ENCODE measurements around the gene SLC2A4. TPM values are rescaled to one million over a fixed set of nuclear protein-coding genes. Genes with fewer than 3 reads are reported as not detected.

SLC2A4 gene
- total RNA-seq, 1 experiment from 2014 or later = 0.48 TPM

Other genes with a start within 250 kb of the SLC2A4 start
- 6.9 to 9.1 TPM (median 8.2 TPM) in 5 replicates for gene SLC16A13, start 245.7 kb upstream of the SLC2A4 start, total RNA-seq (2022; extraction: Qiagen RNA extraction; ENCODE audit: low read depth)
- not detected in 5 replicates for gene SLC16A11, start 237.6 kb upstream of the SLC2A4 start, total RNA-seq (2022; extraction: Qiagen RNA extraction; ENCODE audit: low read depth)
- gene CLEC10A, start 201.5 kb upstream of the SLC2A4 start, total RNA-seq (2022; extraction: Qiagen RNA extraction; ENCODE audit: low read depth) = not detected in 5 replicates
- 0.10 to 0.35 TPM in 2 of 5 replicates, not detected in the others for gene ASGR2, start 166.9 kb upstream of the SLC2A4 start, total RNA-seq (2022; extraction: Qiagen RNA extraction; ENCODE audit: low read depth)
- gene ASGR1, start 102.3 kb upstream of the SLC2A4 start, total RNA-seq (2022; extraction: Qiagen RNA extraction; ENCODE audit: low read depth) = 0.78 to 1.4 TPM (median 0.87 TPM) in 5 replicates
- 4.8 to 8.2 TPM (median 6.7 TPM) in 5 replicates for gene DLG4, start 61.9 kb upstream of the SLC2A4 start, total RNA-seq (2022; extraction: Qiagen RNA extraction; ENCODE audit: low read depth)
- gene ACADVL, start 61.8 kb upstream of the SLC2A4 start, total RNA-seq (2022; extraction: Qiagen RNA extraction; ENCODE audit: low read depth) = 328 to 426 TPM (median 419 TPM) in 5 replicates
- gene DVL2, start 47.2 kb upstream of the SLC2A4 start, total RNA-seq (2022; extraction: Qiagen RNA extraction; ENCODE audit: low read depth) = 31.8 to 38.4 TPM (median 37.3 TPM) in 5 replicates
- 80.8 to 113 TPM (median 94.7 TPM) in 5 replicates for gene PHF23, start 42.3 kb upstream of the SLC2A4 start, total RNA-seq (2022; extraction: Qiagen RNA extraction; ENCODE audit: low read depth)
- gene GABARAP, start 39.3 kb upstream of the SLC2A4 start, total RNA-seq (2022; extraction: Qiagen RNA extraction; ENCODE audit: low read depth) = 629 to 795 TPM (median 688 TPM) in 5 replicates
- gene CTDNEP1, start 30.0 kb upstream of the SLC2A4 start, total RNA-seq (2022; extraction: Qiagen RNA extraction; ENCODE audit: low read depth) = 209 to 247 TPM (median 236 TPM) in 5 replicates
- gene ELP5, start 29.5 kb upstream of the SLC2A4 start, total RNA-seq (2022; extraction: Qiagen RNA extraction; ENCODE audit: low read depth) = 124 to 134 TPM (median 126 TPM) in 5 replicates
- 1.7 to 2.5 TPM (median 2.1 TPM) in 5 replicates for gene CLDN7, start 19.2 kb upstream of the SLC2A4 start, total RNA-seq (2022; extraction: Qiagen RNA extraction; ENCODE audit: low read depth)
- 0.22 to 0.91 TPM (median 0.52 TPM) in 5 replicates for gene YBX2, start 12.9 kb downstream of the SLC2A4 start, total RNA-seq (2022; extraction: Qiagen RNA extraction; ENCODE audit: low read depth)
- 1,622 to 1,789 TPM (median 1,677 TPM) in 5 replicates for gene EIF5A, start 25.9 kb downstream of the SLC2A4 start, total RNA-seq (2022; extraction: Qiagen RNA extraction; ENCODE audit: low read depth)
- gene GPS2, start 33.6 kb downstream of the SLC2A4 start, total RNA-seq (2022; extraction: Qiagen RNA extraction; ENCODE audit: low read depth) = 84.7 to 101 TPM (median 95.3 TPM) in 5 replicates
- gene NEURL4, start 47.6 kb downstream of the SLC2A4 start, total RNA-seq (2022; extraction: Qiagen RNA extraction; ENCODE audit: low read depth) = 25.3 to 31.6 TPM (median 30.1 TPM) in 5 replicates
- gene ACAP1, start 54.8 kb downstream of the SLC2A4 start, total RNA-seq (2022; extraction: Qiagen RNA extraction; ENCODE audit: low read depth) = 1.7 to 5.4 TPM (median 3.1 TPM) in 5 replicates
- 9.4 to 13.4 TPM (median 10.7 TPM) in 5 replicates for gene KCTD11, start 70.4 kb downstream of the SLC2A4 start, total RNA-seq (2022; extraction: Qiagen RNA extraction; ENCODE audit: low read depth)
- not detected in 5 replicates for gene TMEM95, start 73.4 kb downstream of the SLC2A4 start, total RNA-seq (2022; extraction: Qiagen RNA extraction; ENCODE audit: low read depth)
- 1.4 to 2.0 TPM (median 1.5 TPM) in 5 replicates for gene TNK1, start 99.4 kb downstream of the SLC2A4 start, total RNA-seq (2022; extraction: Qiagen RNA extraction; ENCODE audit: low read depth)
- gene PLSCR3, start 112.8 kb downstream of the SLC2A4 start, total RNA-seq (2022; extraction: Qiagen RNA extraction; ENCODE audit: low read depth) = 38.1 to 44.3 TPM (median 41.3 TPM) in 5 replicates
- gene TMEM256, start 122.4 kb downstream of the SLC2A4 start, total RNA-seq (2022; extraction: Qiagen RNA extraction; ENCODE audit: low read depth) = 202 to 227 TPM (median 216 TPM) in 5 replicates
- gene NLGN2, start 126.1 kb downstream of the SLC2A4 start, total RNA-seq (2022; extraction: Qiagen RNA extraction; ENCODE audit: low read depth) = 13.2 to 18.5 TPM (median 17.1 TPM) in 5 replicates
- gene SPEM1, start 138.6 kb downstream of the SLC2A4 start, total RNA-seq (2022; extraction: Qiagen RNA extraction; ENCODE audit: low read depth) = 0.14 TPM in 1 of 5 replicates, not detected in the others
- gene SPEM2, start 143.9 kb downstream of the SLC2A4 start, total RNA-seq (2022; extraction: Qiagen RNA extraction; ENCODE audit: low read depth) = 0.14 TPM in 1 of 5 replicates, not detected in the others
- not detected in 5 replicates for gene SPEM3, start 147.1 kb downstream of the SLC2A4 start, total RNA-seq (2022; extraction: Qiagen RNA extraction; ENCODE audit: low read depth)
- 10.2 to 13.7 TPM (median 12.1 TPM) in 5 replicates for gene TMEM102, start 153.7 kb downstream of the SLC2A4 start, total RNA-seq (2022; extraction: Qiagen RNA extraction; ENCODE audit: low read depth)
- gene FGF11, start 157.8 kb downstream of the SLC2A4 start, total RNA-seq (2022; extraction: Qiagen RNA extraction; ENCODE audit: low read depth) = 0.43 to 1.3 TPM (median 1.1 TPM) in 5 replicates
- 7.3 to 11.0 TPM (median 9.1 TPM) in 5 replicates for gene CHRNB1, start 163.3 kb downstream of the SLC2A4 start, total RNA-seq (2022; extraction: Qiagen RNA extraction; ENCODE audit: low read depth)
- gene ZBTB4, start 197.9 kb downstream of the SLC2A4 start, total RNA-seq (2022; extraction: Qiagen RNA extraction; ENCODE audit: low read depth) = 18.5 to 23.4 TPM (median 22.7 TPM) in 5 replicates
- gene SLC35G6, start 199.7 kb downstream of the SLC2A4 start, total RNA-seq (2022; extraction: Qiagen RNA extraction; ENCODE audit: low read depth) = not detected in 5 replicates
- gene POLR2A, start 202.6 kb downstream of the SLC2A4 start, total RNA-seq (2022; extraction: Qiagen RNA extraction; ENCODE audit: low read depth) = 63.4 to 76.8 TPM (median 71.8 TPM) in 5 replicates